HEK293T (cell line): ENCODE measurements around the gene RGS7BP.

Experiments used
- CTCF ChIA-PET: fragments of 350-600 bp; formaldehyde crosslinking; extraction: SDS; loops from one replicate; lab custom pipeline; 2021; ENCODE audit warnings: antibody characterized with exemption, inconsistent platforms; lab: Yijun Ruan, JAX
- POLR2A ChIA-PET: fragments of 350-600 bp; formaldehyde crosslinking; extraction: SDS; loops from one replicate; lab custom pipeline; 2020; ENCODE audit warnings: antibody characterized with exemption, inconsistent platforms; lab: Yijun Ruan, JAX
- DNase-seq: peaks from one replicate; pipeline ENCODE4 v3.0.0; 2012; ENCODE audit warnings: mixed read lengths; ENCODE audit errors: extremely low spot score
- ARNT ChIP-seq: fragments of 450-650 bp; IDR thresholded peaks from 2 replicates; pipeline ENCODE4 v1.6.1; 2017; ENCODE audit warnings: mild to moderate bottlenecking
- BHLHE40 ChIP-seq: fragments of 450-650 bp; IDR thresholded peaks from 2 replicates; pipeline ENCODE4 v1.6.1; 2016; ENCODE audit warnings: mild to moderate bottlenecking, moderate library complexity, borderline replicate concordance
- CTBP1 ChIP-seq: fragments of 450-650 bp; IDR thresholded peaks from 2 replicates; pipeline ENCODE4 v1.6.1; 2016; ENCODE audit warnings: borderline replicate concordance
- ELF4 ChIP-seq: fragments of 450-650 bp; IDR thresholded peaks from 2 replicates; pipeline ENCODE4 v1.6.1; 2017; ENCODE audit warnings: antibody characterized with exemption
- FOXA1 ChIP-seq: fragments of 450-650 bp; IDR thresholded peaks from 2 replicates; pipeline ENCODE4 v1.6.1; 2016; ENCODE audit warnings: mild to moderate bottlenecking
- FOXK2 ChIP-seq: fragments of 450-650 bp; IDR thresholded peaks from 2 replicates; pipeline ENCODE4 v1.6.1; 2016; ENCODE audit warnings: mild to moderate bottlenecking
- FOXM1 ChIP-seq: fragments of 450-650 bp; IDR thresholded peaks from 2 replicates; pipeline ENCODE4 v1.6.1; 2017; ENCODE audit warnings: mild to moderate bottlenecking, borderline replicate concordance
- HDGF ChIP-seq: fragments of 450-650 bp; IDR thresholded peaks from 2 replicates; pipeline ENCODE4 v1.6.1; 2017; ENCODE audit warnings: antibody characterized with exemption, borderline replicate concordance
- L3MBTL2 ChIP-seq: fragments of 450-650 bp; conservative IDR thresholded peaks from 2 replicates; pipeline ENCODE4 v1.6.1; 2016; ENCODE audit warnings: mild to moderate bottlenecking
- LEF1 ChIP-seq: fragments of 450-650 bp; IDR thresholded peaks from 2 replicates; pipeline ENCODE4 v1.6.1; 2017; ENCODE audit warnings: mild to moderate bottlenecking, borderline replicate concordance
- NFRKB ChIP-seq: fragments of 450-650 bp; IDR thresholded peaks from 2 replicates; pipeline ENCODE4 v1.6.1; 2016; ENCODE audit warnings: mild to moderate bottlenecking, moderate library complexity
- PKNOX1 ChIP-seq: fragments of 450-650 bp; IDR thresholded peaks from 2 replicates; pipeline ENCODE4 v1.6.1; 2016
- SP1 ChIP-seq: fragments of 450-650 bp; IDR thresholded peaks from 2 replicates; pipeline ENCODE4 v1.6.1; 2017
- SUZ12 ChIP-seq: fragments of 450-650 bp; IDR thresholded peaks from 2 replicates; pipeline ENCODE4 v1.6.1; 2016; ENCODE audit warnings: mild to moderate bottlenecking
- TARDBP ChIP-seq: fragments of 450-650 bp; IDR thresholded peaks from 2 replicates; pipeline ENCODE4 v1.6.1; 2016
- ZNF384 ChIP-seq: fragments of 450-650 bp; IDR thresholded peaks from 2 replicates; pipeline ENCODE4 v1.6.1; 2016

The RGS7BP gene

GRCh38 chr5:64513492-64513891, 7.7 kb downstream of the RGS7BP start:
- CTCF ChIA-PET, result no interaction called here
- POLR2A ChIA-PET, result no interaction called here
- DNase-seq, result no peak
- TF ChIP-seq TARDBP, result no peak
- TF ChIP-seq HDGF, result no peak
- TF ChIP-seq CTBP1, result no peak
- no peak for TF ChIP-seq NFRKB
- no peak for TF ChIP-seq BHLHE40
- TF ChIP-seq ARNT, result no peak
- TF ChIP-seq FOXM1, result no peak
- no peak for TF ChIP-seq FOXA1
- no peak for TF ChIP-seq SUZ12
- no peak for TF ChIP-seq L3MBTL2
- TF ChIP-seq SP1, result no peak
- TF ChIP-seq FOXK2, result no peak
- TF ChIP-seq ZNF384, result no peak
- no peak for TF ChIP-seq LEF1
- no peak for TF ChIP-seq PKNOX1
- TF ChIP-seq ELF4, result no peak

GRCh38 chr5:64514612-64515011, 8.8 kb downstream of the RGS7BP start:
- ChIA-PET POLR2A (no interaction called here), CTCF (no interaction called here)
- TF ChIP-seq FOXA1 (no peak), FOXM1 (no peak), HDGF (no peak), BHLHE40 (no peak), PKNOX1 (no peak), CTBP1 (no peak), L3MBTL2 (no peak), ELF4 (no peak), LEF1 (no peak), SP1 (no peak), SUZ12 (no peak), FOXK2 (no peak), ARNT (no peak), ZNF384 (no peak), NFRKB (no peak), TARDBP (no peak)
- DNase-seq, result no peak

GRCh38 chr5:64516216-64516615, 10.4 kb downstream of the RGS7BP start:
- TF ChIP-seq SP1 (no peak), TARDBP (no peak), ELF4 (no peak), L3MBTL2 (no peak), BHLHE40 (no peak), LEF1 (no peak), NFRKB (no peak), ARNT (no peak), ZNF384 (no peak), PKNOX1 (no peak), CTBP1 (no peak), FOXA1 (no peak), FOXK2 (no peak), FOXM1 (no peak)
- no peak for DNase-seq
- ChIA-PET POLR2A (no interaction called here), CTCF (no interaction called here)

- ChIA-PET POLR2A (no interaction called here), CTCF (no interaction called here)
- no peak for DNase-seq
- no peak for TF ChIP-seq PKNOX1
- TF ChIP-seq SP1, result no peak
- TF ChIP-seq TARDBP, result no peak
- no peak for TF ChIP-seq FOXK2
- no peak for TF ChIP-seq FOXM1
- TF ChIP-seq CTBP1, result no peak
- no peak for TF ChIP-seq L3MBTL2
- TF ChIP-seq NFRKB, result no peak
Measured at GRCh38 chr5:64518793-64519192, 13.0 kb downstream of the RGS7BP start.

GRCh38 chr5:64519263-64519662, 13.4 kb downstream of the RGS7BP start:
- DNase-seq, result no peak
- POLR2A ChIA-PET, result no interaction called here
- TF ChIP-seq LEF1 (no peak), TARDBP (no peak), FOXK2 (no peak), PKNOX1 (no peak), L3MBTL2 (no peak), HDGF (no peak), ELF4 (no peak), FOXA1 (no peak), SP1 (no peak), SUZ12 (no peak), NFRKB (no peak), FOXM1 (no peak), ARNT (no peak), ZNF384 (no peak)
- CTCF ChIA-PET, result no interaction called here
